ENCODE measurements around the gene HBA1.

GRCh38 chr16:132120-132519 lies 44.4 kb upstream of the HBA1 start:
- TF ChIP-seq POLR2A (IDR thresholded peaks at IDR 0.05; ENCODE audit: low read depth, low read length) (no peak), POLR2AphosphoS5 (IDR thresholded peaks at IDR 0.05; ENCODE audit: low read depth, low read length) (no peak)

Data from GM12892 (cell line).